OCI-LY1 (cell line): Measurements from ENCODE around the gene PPEF1.

Source experiments
- EZH2 ChIP-seq: fragments of 200-600 bp; sonication (generic), shearing (Covaris generic); IDR thresholded peaks from 2 replicates; pipeline ENCODE4 v1.8.0; 2017; ENCODE audit warnings: borderline replicate concordance, mixed run types, mild to moderate bottlenecking, antibody characterized with exemption, low read length, moderate library complexity, mixed read lengths
- TF ChIP-seq, protein P1 (sequence below): fragments of 200-600 bp; sonication (generic), shearing (Covaris generic); IDR thresholded peaks from 2 replicates; pipeline ENCODE4 v1.5.1; 2017; ENCODE audit warnings: mild to moderate bottlenecking, antibody characterized with exemption, low read length, moderate library complexity, mixed read lengths

DNA sequence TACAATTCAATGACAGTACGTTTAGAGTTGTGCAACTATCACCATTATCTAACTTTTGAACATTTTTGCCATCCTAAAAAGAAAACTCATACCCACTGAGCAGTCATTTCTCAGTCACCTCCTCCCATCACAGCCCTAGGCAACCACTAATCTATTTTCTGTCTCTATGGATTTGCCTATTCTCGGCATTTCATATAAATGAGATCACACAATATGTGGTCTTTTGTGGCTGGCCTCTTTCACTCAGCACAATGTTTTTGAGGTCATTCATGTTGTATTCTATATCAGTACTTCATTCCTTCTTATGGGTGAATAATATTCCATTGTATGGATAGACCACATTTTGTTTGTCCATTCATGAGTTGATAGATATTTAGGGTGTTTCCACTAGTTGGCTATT lies 103.0 kb downstream of the PPEF1 start:
- no peak for TF ChIP-seq EZH2
- TF ChIP-seq, protein P1, sequence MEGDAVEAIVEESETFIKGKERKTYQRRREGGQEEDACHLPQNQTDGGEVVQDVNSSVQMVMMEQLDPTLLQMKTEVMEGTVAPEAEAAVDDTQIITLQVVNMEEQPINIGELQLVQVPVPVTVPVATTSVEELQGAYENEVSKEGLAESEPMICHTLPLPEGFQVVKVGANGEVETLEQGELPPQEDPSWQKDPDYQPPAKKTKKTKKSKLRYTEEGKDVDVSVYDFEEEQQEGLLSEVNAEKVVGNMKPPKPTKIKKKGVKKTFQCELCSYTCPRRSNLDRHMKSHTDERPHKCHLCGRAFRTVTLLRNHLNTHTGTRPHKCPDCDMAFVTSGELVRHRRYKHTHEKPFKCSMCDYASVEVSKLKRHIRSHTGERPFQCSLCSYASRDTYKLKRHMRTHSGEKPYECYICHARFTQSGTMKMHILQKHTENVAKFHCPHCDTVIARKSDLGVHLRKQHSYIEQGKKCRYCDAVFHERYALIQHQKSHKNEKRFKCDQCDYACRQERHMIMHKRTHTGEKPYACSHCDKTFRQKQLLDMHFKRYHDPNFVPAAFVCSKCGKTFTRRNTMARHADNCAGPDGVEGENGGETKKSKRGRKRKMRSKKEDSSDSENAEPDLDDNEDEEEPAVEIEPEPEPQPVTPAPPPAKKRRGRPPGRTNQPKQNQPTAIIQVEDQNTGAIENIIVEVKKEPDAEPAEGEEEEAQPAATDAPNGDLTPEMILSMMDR = no peak
